ENCODE results near the gene TMPRSS13.

TMPRSS13 gene

DNA sequence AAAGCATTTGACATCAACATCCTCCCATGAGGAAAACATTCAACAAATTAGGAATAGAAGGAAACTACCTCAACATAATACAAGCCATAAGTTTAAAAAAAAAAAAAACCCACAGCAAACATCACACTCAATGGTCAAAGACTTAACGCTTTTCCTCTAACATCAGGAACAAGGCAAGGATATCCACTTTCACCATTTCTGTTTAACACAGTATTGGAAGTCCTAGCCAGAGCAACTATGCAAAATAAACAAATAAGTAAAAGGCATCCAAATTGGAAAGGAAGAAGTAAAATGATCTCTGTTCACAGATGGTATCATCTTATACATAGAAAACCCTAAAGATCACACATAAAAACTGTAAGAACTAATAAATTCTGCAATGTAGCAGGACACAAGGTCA, 65.8 kb downstream of the TMPRSS13 start:
- no peak overlapping the region for H3K4me3 ChIP-seq (ENCODE audit: low read depth in 1 of 2, low read length in 1 of 2)
- no peak overlapping the region for H3K27ac ChIP-seq
- peaks cover 3% of the 10 kb centered on the region for H3K27me3 ChIP-seq
- no peaks in the 10 kb centered on the region for H3K4me1 ChIP-seq (ENCODE audit: control insufficient read depth in 1 of 2, insufficient read depth in 1 of 2, low read depth in 1 of 2, low read length in 1 of 2)
- H3K36me3 ChIP-seq: no peaks in the 10 kb centered on the region
- TF ChIP-seq, protein P1, sequence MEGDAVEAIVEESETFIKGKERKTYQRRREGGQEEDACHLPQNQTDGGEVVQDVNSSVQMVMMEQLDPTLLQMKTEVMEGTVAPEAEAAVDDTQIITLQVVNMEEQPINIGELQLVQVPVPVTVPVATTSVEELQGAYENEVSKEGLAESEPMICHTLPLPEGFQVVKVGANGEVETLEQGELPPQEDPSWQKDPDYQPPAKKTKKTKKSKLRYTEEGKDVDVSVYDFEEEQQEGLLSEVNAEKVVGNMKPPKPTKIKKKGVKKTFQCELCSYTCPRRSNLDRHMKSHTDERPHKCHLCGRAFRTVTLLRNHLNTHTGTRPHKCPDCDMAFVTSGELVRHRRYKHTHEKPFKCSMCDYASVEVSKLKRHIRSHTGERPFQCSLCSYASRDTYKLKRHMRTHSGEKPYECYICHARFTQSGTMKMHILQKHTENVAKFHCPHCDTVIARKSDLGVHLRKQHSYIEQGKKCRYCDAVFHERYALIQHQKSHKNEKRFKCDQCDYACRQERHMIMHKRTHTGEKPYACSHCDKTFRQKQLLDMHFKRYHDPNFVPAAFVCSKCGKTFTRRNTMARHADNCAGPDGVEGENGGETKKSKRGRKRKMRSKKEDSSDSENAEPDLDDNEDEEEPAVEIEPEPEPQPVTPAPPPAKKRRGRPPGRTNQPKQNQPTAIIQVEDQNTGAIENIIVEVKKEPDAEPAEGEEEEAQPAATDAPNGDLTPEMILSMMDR (IDR thresholded peaks at IDR 0.05): no peak
- no peaks in the 10 kb centered on the region for H3K9me3 ChIP-seq

DNA sequence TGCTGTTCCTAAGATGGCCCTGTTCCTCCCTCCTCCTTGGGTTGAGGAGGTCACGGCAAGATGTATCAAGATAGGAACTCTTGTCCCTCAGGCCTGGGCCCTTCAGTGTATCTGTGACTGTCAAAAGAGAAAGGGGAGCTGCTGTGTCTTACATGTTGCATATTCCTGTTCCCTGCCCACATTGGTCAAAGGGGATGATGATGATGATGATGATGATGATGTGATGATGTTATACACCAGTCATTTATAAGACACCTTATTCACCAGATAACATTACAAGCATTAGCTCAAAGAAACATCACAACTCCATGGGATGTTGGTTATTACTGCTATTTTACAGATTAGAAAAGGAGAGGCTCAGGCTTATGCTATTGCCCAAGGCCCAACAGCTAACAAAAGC, 66.4 kb downstream of the TMPRSS13 start:
- Histone ChIP-seq H3K4me1 (ENCODE audit: control insufficient read depth in 1 of 2, insufficient read depth in 1 of 2, low read depth in 1 of 2, low read length in 1 of 2) (no peaks in the 10 kb centered on the region), H3K27me3 (peaks cover 3% of the 10 kb centered on the region), H3K9me3 (no peaks in the 10 kb centered on the region), H3K36me3 (no peaks in the 10 kb centered on the region), H3K27ac (no peak overlapping the region), H3K4me3 (ENCODE audit: low read depth in 1 of 2, low read length in 1 of 2) (no peak overlapping the region)
- TF ChIP-seq, protein P1 (IDR thresholded peaks at IDR 0.05): no peak

DNA sequence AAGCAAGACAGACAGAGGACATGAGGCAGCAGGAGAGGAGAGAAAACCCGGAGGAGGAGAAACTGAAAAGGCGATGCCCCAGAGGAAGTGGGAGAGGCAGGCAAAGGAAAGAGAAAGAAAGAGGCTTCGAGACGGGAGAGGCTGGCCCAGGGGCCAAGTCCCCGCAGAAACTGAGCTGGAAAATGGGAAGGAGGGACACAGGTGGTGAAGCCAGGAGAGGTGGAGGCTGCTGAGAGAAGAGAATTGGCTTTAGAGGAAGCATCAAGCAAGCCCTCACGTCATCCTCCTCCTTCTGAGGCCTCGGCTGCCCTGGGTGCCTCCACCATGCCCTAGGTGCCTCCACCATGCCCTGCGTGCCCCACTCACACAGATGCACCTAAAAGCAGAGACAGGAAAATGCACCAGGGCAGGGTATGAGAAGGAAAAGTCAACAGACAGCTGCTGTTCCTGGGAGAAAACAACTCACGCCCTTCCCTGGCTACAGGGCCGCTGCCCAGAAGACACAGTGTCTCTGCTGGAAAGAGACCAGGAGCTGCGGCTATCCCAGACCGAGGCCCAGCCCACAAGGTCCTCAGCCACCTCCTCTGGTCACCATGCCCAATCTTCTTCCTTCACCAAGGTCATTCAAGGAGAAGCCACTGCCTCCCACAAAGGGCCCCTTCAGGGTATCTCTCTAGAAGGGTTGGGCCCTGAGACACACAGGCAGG, 67.0 kb downstream of the TMPRSS13 start:
- H3K9me3 ChIP-seq: no peaks in the 10 kb centered on the region
- H3K4me3 ChIP-seq (ENCODE audit: low read depth in 1 of 2, low read length in 1 of 2): no peak overlapping the region
- H3K27me3 ChIP-seq: peaks cover 3% of the 10 kb centered on the region
- no peaks in the 10 kb centered on the region for H3K36me3 ChIP-seq
- no peaks in the 10 kb centered on the region for H3K4me1 ChIP-seq (ENCODE audit: control insufficient read depth in 1 of 2, insufficient read depth in 1 of 2, low read depth in 1 of 2, low read length in 1 of 2)
- no peak overlapping the region for H3K27ac ChIP-seq
- TF ChIP-seq, protein P1 (IDR thresholded peaks at IDR 0.05): no peak

DNA sequence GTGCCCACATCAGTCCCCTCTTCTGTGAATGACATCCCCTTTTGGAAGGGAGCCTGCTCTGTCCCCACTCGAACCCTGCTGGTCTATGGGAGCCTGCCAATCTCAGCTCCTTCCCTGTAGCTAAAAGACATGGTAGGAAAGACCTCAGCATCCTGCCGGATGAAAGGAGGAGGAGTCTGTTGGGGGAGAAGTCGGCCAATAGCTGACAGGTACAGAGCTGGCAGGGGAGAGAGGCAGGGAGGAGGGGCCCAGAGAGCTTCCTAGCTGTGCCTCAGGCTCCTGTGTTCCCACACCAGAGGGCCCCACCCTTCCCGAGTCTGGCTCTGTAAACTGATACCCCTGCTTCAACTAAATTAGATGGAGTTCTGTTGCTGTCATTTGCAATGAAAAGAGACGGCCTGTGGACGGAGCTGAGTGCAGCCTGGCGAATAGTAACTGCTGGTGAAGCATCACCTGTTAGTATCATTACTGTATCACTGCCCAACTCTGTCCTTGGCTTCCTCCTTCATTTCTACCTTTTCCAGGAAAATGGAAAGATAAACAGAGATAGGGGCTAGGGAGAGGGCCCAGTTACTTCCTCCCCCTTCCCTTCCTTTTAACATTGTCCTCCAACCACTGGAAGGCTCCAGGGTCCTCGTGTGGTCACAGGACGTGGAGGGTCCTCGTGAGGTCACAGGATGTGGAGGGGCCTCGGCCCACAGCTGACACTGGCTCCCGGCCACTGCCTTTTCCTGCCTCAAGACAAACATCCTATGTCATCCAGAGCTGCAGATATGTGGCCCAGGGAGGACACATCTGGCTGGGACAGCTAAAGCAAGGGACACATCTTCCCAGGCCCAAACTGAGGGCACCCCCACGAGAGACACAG, 67.8 kb downstream of the TMPRSS13 start:
- H3K4me1 ChIP-seq (ENCODE audit: control insufficient read depth in 1 of 2, insufficient read depth in 1 of 2, low read depth in 1 of 2, low read length in 1 of 2): no peaks in the 10 kb centered on the region
- H3K27me3 ChIP-seq: peaks cover 3% of the 10 kb centered on the region
- H3K27ac ChIP-seq: no peak overlapping the region
- H3K4me3 ChIP-seq (ENCODE audit: low read depth in 1 of 2, low read length in 1 of 2): no peak overlapping the region
- TF ChIP-seq, protein P1 (IDR thresholded peaks at IDR 0.05): no peak
- no peaks in the 10 kb centered on the region for H3K36me3 ChIP-seq
- H3K9me3 ChIP-seq: no peaks in the 10 kb centered on the region

DNA sequence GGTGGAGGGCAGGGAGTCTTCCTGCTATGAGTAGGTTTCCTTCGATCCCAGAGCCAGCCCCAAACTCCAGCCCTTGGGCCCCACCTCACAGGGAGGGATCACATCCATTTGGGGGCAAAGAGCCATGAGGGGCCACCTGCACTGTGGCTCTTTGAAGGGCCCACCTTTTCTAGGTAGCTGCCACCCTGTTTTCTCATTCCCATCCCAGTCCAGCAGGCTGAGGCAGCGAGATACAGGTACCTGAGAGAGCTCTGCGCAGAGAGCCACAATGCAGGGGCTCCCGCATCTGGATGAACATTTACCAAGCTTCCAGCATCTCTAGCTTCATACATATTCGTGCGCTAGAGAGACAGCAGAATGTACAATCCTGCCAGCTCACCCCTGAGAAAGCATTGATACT, 69.1 kb downstream of the TMPRSS13 start:
- no peaks in the 10 kb centered on the region for H3K36me3 ChIP-seq
- H3K4me3 ChIP-seq (ENCODE audit: low read depth in 1 of 2, low read length in 1 of 2): no peak overlapping the region
- TF ChIP-seq, protein P1 (IDR thresholded peaks at IDR 0.05): no peak
- no peaks in the 10 kb centered on the region for H3K9me3 ChIP-seq
- H3K27me3 ChIP-seq: no peaks in the 10 kb centered on the region
- no peaks in the 10 kb centered on the region for H3K4me1 ChIP-seq (ENCODE audit: control insufficient read depth in 1 of 2, insufficient read depth in 1 of 2, low read depth in 1 of 2, low read length in 1 of 2)
- H3K27ac ChIP-seq: no peak overlapping the region
